ENCODE results near the gene TRIM49D1. TPM values are rescaled to one million over a fixed set of nuclear protein-coding genes. Genes with fewer than 3 reads are reported as not detected.

Gene TRIM49D1
- total RNA-seq (2022; extraction: Qiagen RNA extraction), result 0.11 to 0.69 TPM (median 0.28 TPM) in 5 replicates

GRCh38 chr11:89922195-89922660 lies at the start of gene TRIM49D1:
Gene TRIM49D1, minus strand, starts transcription at chr11:89922245. Its CDS starts 4,535 bp downstream, at chr11:89917710.

GRCh38 chr11:89965737-89966136 lies 43.7 kb upstream of the TRIM49D1 start, which contains the start of gene TRIM64:
Gene TRIM64, plus strand, starts transcription at chr11:89966037. Its CDS starts 2,467 bp downstream, at chr11:89968504.

GRCh38 chr11:89923764-89924163 lies 1.7 kb upstream of the TRIM49D1 start, which contains the start of gene TRIM49D2:
Gene TRIM49D2, plus strand, starts transcription at chr11:89924064. Its CDS starts 2,698 bp downstream, at chr11:89926762.

Other genes with a start within 250 kb of the TRIM49D1 start
- not detected in 5 replicates for gene TRIM77, start 211.9 kb downstream of the TRIM49D1 start, total RNA-seq (2022; extraction: Qiagen RNA extraction)
- 0.05 to 0.20 TPM (median 0.17 TPM) in 5 replicates for gene TRIM49, start 113.7 kb downstream of the TRIM49D1 start, total RNA-seq (2022; extraction: Qiagen RNA extraction)
- gene TRIM64B, start 43.8 kb downstream of the TRIM49D1 start, total RNA-seq (2022; extraction: Qiagen RNA extraction), result not detected in 5 replicates
- 0.16 to 0.72 TPM (median 0.34 TPM) in 5 replicates for gene TRIM49D2, start 1.8 kb upstream of the TRIM49D1 start, total RNA-seq (2022; extraction: Qiagen RNA extraction)
- gene TRIM64, start 43.8 kb upstream of the TRIM49D1 start, total RNA-seq (2022; extraction: Qiagen RNA extraction), result not detected in 5 replicates
- 0.05 to 0.07 TPM in 2 of 5 replicates, not detected in the others for gene TRIM49C, start 108.9 kb upstream of the TRIM49D1 start, total RNA-seq (2022; extraction: Qiagen RNA extraction)
- not detected in 5 replicates for gene UBTFL1, start 163.7 kb upstream of the TRIM49D1 start, total RNA-seq (2022; extraction: Qiagen RNA extraction)
- gene NAALAD2, start 212.4 kb upstream of the TRIM49D1 start, total RNA-seq (2022; extraction: Qiagen RNA extraction), result not detected in 5 replicates